Body of pancreas (tissue), 4 donors: ENCODE measurements around the gene PPFIA2. TPM values are rescaled to one million over a fixed set of nuclear protein-coding genes. Genes with fewer than 3 reads are reported as not detected.

Source experiments
- ATAC-seq: fragments of 150-250 bp; one replicate; pipeline ENCODE4 v1.9.1; 2016
- DNase-seq, 4 donors: peaks; one replicate each; pipeline ENCODE4 v3.0.0-alpha.2; 2019
- H3K27ac ChIP-seq, 4 donors: fragments of 200-600 bp; sonication (generic); 1 replicate in 3 of 4; 2 replicates in 1 of 4; pipeline versions ENCODE4 v1.5.1 to v1.6.1; 2016 to 2019; ENCODE audit warnings: mild to moderate bottlenecking in 1 of 4, mixed read lengths in 1 of 4, moderate library complexity in 1 of 4
- H3K27me3 ChIP-seq, 2 donors: fragments of 200-600 bp; sonication (generic); one replicate each; pipeline ENCODE4 v1.6.0; 2016; ENCODE audit warnings: mild to moderate bottlenecking in 1 of 2
- H3K36me3 ChIP-seq, 2 donors: fragments of 200-600 bp; sonication (generic); replicated peaks in 1 of 2; 2 replicates each; pipeline ENCODE4 v1.5.1; 2016; ENCODE audit warnings: low read depth in 2 of 2; ENCODE audit not compliant: insufficient read depth in 1 of 2
- H3K4me1 ChIP-seq: fragments of 200-600 bp; sonication (generic); one replicate; pipeline ENCODE4 v1.6.0; 2016
- H3K4me3 ChIP-seq, 2 donors: fragments of 200-600 bp; sonication (generic); 1 replicate in 1 of 2; 2 replicates in 1 of 2; pipeline ENCODE4 v1.5.1; 2016 to 2019
- H3K9me3 ChIP-seq, 3 donors: fragments of 200-600 bp; sonication (generic); 1 replicate in 2 of 3; 2 replicates in 1 of 3; pipeline ENCODE4 v1.5.1; 2016
- POLR2A ChIP-seq, 3 donors: fragments of 450-650 bp; IDR thresholded peaks; one replicate each; pipeline ENCODE4 v1.6.1; 2016; ENCODE audit warnings: antibody characterized with exemption in 3 of 3, mild to moderate bottlenecking in 2 of 3
- WGBS, 2 donors: methylation state at CpG; one replicate each; pipeline ENCODE4 v1.1.5; 2017; 5-methylcytosine and 5-hydroxymethylcytosine counted together
- intact Hi-C: fragments of 100-400 bp; cut with DNase I; formaldehyde crosslinking; loops from one replicate; pipeline ENCODE4 v1.15.1; 2023
- total RNA-seq, 2 donors: library from RNA; depleted of rRNA; stranded (reverse); fragments of >200 nt; gene quantifications; one replicate each; pipeline ENCODE4 v1.1.0, GENCODE V29; 2016
- TF ChIP-seq, protein P1 (sequence below), 7 experiments: fragments of 450-650 bp in 4 of 7; fragments of 200-600 bp in 3 of 7; sonication (generic) in 3 of 7; IDR thresholded peaks; one replicate each; pipeline ENCODE4 v1.5.1; 2016 to 2019; ENCODE audit warnings: antibody characterized with exemption in 7 of 7

The PPFIA2 gene
- total RNA-seq, 2 donors from 2014 or later: 0.52 TPM; not detected in 1

DNA sequence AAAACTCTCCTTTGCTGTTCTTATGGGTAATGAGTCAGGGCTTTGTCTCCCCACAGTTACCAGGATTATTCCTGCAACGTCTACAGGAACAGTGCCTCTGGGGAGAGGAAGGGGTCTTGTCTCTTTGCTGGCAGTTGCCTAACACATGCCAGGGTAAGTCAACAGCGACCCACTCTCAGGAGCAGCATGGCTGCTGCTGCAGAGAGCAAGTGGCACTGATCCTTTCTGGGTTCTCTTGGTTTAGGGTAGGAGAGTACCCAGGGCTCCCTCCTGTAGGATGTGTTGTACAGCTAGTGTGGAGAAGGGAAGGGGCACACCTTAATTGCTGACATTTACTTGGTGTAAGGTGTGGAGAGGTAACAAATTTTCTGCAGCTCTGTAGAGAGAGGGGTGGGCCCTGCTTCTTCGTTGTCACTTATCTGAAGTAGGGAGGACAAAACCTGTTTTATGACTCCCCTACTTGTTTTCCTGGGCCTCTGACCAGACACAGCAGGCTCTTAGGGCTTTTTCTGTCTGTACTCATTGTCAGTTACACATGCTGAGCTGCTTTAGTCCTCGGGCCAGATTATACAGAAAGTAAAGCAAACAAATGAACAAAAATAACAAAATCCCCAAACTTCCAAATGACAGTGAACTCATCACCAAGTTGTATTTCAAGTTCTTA lies 513.1 kb downstream of the PPFIA2 start:
- ATAC-seq: no peak
- no peaks in the 10 kb centered on the region for H3K27me3 ChIP-seq
- H3K4me1 ChIP-seq: no peaks in the 10 kb centered on the region
- WGBS, 2 donors: 37 to 49% methylated on average over 4 of the region's 4 CpGs
- intact Hi-C loops: no loop called here
- no peak for DNase-seq
- H3K9me3 ChIP-seq: no peaks in the 10 kb centered on the region
- H3K27ac ChIP-seq: no peak overlapping the region
- no peak for TF ChIP-seq POLR2A (IDR thresholded peaks at IDR 0.05)
- TF ChIP-seq, protein P1, sequence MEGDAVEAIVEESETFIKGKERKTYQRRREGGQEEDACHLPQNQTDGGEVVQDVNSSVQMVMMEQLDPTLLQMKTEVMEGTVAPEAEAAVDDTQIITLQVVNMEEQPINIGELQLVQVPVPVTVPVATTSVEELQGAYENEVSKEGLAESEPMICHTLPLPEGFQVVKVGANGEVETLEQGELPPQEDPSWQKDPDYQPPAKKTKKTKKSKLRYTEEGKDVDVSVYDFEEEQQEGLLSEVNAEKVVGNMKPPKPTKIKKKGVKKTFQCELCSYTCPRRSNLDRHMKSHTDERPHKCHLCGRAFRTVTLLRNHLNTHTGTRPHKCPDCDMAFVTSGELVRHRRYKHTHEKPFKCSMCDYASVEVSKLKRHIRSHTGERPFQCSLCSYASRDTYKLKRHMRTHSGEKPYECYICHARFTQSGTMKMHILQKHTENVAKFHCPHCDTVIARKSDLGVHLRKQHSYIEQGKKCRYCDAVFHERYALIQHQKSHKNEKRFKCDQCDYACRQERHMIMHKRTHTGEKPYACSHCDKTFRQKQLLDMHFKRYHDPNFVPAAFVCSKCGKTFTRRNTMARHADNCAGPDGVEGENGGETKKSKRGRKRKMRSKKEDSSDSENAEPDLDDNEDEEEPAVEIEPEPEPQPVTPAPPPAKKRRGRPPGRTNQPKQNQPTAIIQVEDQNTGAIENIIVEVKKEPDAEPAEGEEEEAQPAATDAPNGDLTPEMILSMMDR (IDR thresholded peaks at IDR 0.05): no peak
- H3K4me3 ChIP-seq: no peak overlapping the region
- no peaks in the 10 kb centered on the region for H3K36me3 ChIP-seq

DNA sequence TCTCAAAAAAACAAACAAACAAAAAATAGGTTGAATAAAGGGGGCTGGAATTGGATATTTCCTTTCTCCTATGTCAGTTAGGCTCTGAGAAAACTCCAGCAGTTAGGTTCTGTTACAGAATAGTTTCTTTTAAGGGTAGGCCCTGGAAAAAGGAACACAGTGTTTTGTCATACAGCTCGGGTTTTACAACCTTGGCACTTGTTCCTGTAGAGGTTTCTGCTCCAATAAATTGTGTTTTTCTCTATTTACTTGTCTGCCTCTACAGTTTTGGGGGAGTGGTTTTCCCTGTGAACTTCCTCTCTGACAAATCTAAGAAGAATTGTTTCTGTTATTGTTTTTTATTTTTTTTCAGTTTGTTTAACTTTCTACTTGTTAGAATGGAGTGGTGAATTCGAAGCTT lies 513.7 kb downstream of the PPFIA2 start:
- Histone ChIP-seq H3K27ac (no peak overlapping the region), H3K9me3 (no peaks in the 10 kb centered on the region), H3K36me3 (no peaks in the 10 kb centered on the region), H3K4me3 (no peak overlapping the region), H3K4me1 (no peaks in the 10 kb centered on the region), H3K27me3 (no peaks in the 10 kb centered on the region)
- 32 to 33% methylated on average over 2 of the region's 2 CpGs for WGBS, 2 donors
- DNase-seq (no peak), ATAC-seq (no peak)
- intact Hi-C loops: no loop called here
- TF ChIP-seq POLR2A (IDR thresholded peaks at IDR 0.05): no peak
- TF ChIP-seq, protein P1 (IDR thresholded peaks at IDR 0.05): no peak

DNA sequence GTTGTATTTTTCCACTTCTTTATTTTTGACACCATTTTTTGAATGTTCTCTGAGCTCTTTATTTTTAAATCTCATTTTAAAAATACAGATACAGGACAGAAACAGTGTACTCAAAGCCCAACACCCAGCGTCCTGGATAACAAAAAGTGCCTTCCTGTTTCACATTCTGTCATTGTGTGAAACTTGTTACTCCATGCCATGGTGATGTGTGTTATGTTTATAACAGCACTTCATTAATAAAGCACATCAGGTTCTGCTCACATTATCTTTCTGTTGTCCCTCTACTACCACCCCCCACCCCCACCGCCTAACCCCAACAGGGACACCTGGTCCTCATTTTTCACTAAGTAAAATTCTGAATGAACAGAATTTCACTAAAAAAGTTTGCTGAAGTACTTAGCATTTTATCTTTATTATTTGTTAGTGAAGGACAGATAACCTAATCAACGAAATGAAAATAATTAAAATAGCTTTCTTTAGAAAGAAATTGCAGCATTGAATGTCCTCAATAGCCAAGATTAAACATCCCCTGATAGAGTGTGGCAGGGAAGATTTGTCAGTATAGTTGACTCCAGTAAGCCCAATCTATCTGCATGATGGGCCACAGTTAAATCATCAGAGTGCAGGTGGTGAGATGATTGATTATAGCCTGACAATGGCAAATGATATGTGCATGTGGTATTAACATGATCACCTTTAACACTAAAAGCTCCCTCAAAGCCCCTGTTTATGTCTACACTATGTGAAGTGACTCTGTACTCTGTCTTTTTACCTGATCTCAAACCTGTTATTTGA lies 527.4 kb downstream of the PPFIA2 start:
- ATAC-seq: no peak
- no peaks in the 10 kb centered on the region for H3K4me1 ChIP-seq
- H3K27me3 ChIP-seq: no peaks in the 10 kb centered on the region
- 67 to 74% methylated on average over 3 of the region's 3 CpGs for WGBS, 2 donors
- no peak overlapping the region for H3K4me3 ChIP-seq
- no peaks in the 10 kb centered on the region for H3K9me3 ChIP-seq
- no peaks in the 10 kb centered on the region for H3K36me3 ChIP-seq
- TF ChIP-seq, protein P1 (IDR thresholded peaks at IDR 0.05): no peak
- no peak for TF ChIP-seq POLR2A (IDR thresholded peaks at IDR 0.05)
- DNase-seq: no peak
- H3K27ac ChIP-seq: no peak overlapping the region
- intact Hi-C loops: no loop called here

GRCh38 chr12:81229759-81230158 lies 529.4 kb downstream of the PPFIA2 start:
- DNase-seq: no peak
- intact Hi-C loops: no loop called here
- no peaks in the 10 kb centered on the region for H3K4me1 ChIP-seq
- TF ChIP-seq, protein P1 (IDR thresholded peaks at IDR 0.05): no peak
- TF ChIP-seq POLR2A (IDR thresholded peaks at IDR 0.05): no peak
- no peaks in the 10 kb centered on the region for H3K9me3 ChIP-seq
- H3K27ac ChIP-seq: no peak overlapping the region
- ATAC-seq: no peak
- WGBS, 2 donors: 55 to 58% methylated on average over 5 of the region's 5 CpGs
- no peaks in the 10 kb centered on the region for H3K27me3 ChIP-seq
- H3K36me3 ChIP-seq: no peaks in the 10 kb centered on the region
- no peak overlapping the region for H3K4me3 ChIP-seq
